Measurements from ENCODE around the gene DCC. TPM values are rescaled to one million over a fixed set of nuclear protein-coding genes. Genes with fewer than 3 reads are reported as not detected.

The DCC gene
- total and polyA plus RNA-seq, 9 of the 15 experiments (the other 6 are each of a cell fraction or from before 2014, with no cell fraction given), result not detected

- TF ChIP-seq BRF2 (IDR thresholded peaks at IDR 0.05; ENCODE audit: borderline replicate concordance, insufficient read depth, insufficient read length) (no peak), FIP1L1 (IDR thresholded peaks at IDR 0.05; ENCODE audit: low read depth, low read length, poor library complexity, severe bottlenecking) (no peak), ZNF282 (CRISPR knock-in tag; IDR thresholded peaks at IDR 0.05) (no peak), FOS (IDR thresholded peaks at IDR 0.05; ENCODE audit: extremely low read depth, insufficient read length) (no peak), ARID3B (CRISPR knock-in tag; IDR thresholded peaks at IDR 0.05; ENCODE audit: borderline replicate concordance) (no peak)
Measured at GRCh38 chr18:52766002-52766545, 426.1 kb downstream of the DCC start (continued).

- ATAC-seq, result no peak
- Histone ChIP-seq H3K4me3 (no peak overlapping the region), H3K9me1 (ENCODE audit: control insufficient read depth, insufficient read depth, low read length) (no peaks in the 10 kb centered on the region), H4K20me1 (replicated peaks; ENCODE audit: control insufficient read depth, insufficient read depth, low read length) (no peaks in the 10 kb centered on the region), H3K4me2 (ENCODE audit: insufficient read depth, low read length) (no peak overlapping the region), H2AFZ (ENCODE audit: low read depth, low read length) (no peak overlapping the region), H3K4me1 (replicated peaks in 1 of 2; ENCODE audit: control insufficient read depth in 2 of 2, insufficient read depth in 2 of 2, low read length in 2 of 2) (no peaks in the 10 kb centered on the region), H3K36me3 (ENCODE audit: control insufficient read depth, insufficient read depth, low read length) (no peaks in the 10 kb centered on the region), H3K9ac (ENCODE audit: insufficient read depth in 1 of 2, low read depth in 2 of 2, low read length in 2 of 2) (no peak overlapping the region), H3K27me3 (ENCODE audit: control insufficient read depth in 2 of 2, insufficient read depth in 2 of 2, low read length in 2 of 2) (no peaks in the 10 kb centered on the region), H3K79me2 (ENCODE audit: control insufficient read depth, insufficient read depth, low read length) (no peaks in the 10 kb centered on the region), H3K27ac (ENCODE audit: extremely low read depth, low read depth, low read length) (no peak overlapping the region), H3K9me3 (replicated peaks; ENCODE audit: control insufficient read depth, insufficient read depth, low read depth, low read length) (no peaks in the 10 kb centered on the region)
- no peak for FAIRE-seq
- WGBS (ENCODE audit: insufficient coverage, low coverage, missing lambda C conversion rate), result 0% methylated on average over 5 of the region's 5 CpGs
- ChIA-PET POLR2A (no interaction called here), CTCF (ENCODE audit: low intra/inter-chr PET ratio) (no interaction called here)
- no TSS peak for BruUV-seq (replicated peaks)
- intact Hi-C loops (cut with micrococcal nuclease), result no loop called here
- in situ Hi-C loops (cut with MboI), result no loop called here
- DNase-seq (ENCODE audit: extremely low read depth in 1 of 4, low spot score in 3 of 4), result no peak
- no peak for TF ChIP-seq FOXA3 (CRISPR knock-in tag; conservative IDR thresholded peaks at IDR 0.05 in 1 of 2, IDR thresholded peaks at IDR 0.05 in 1 of 2)
- no peak for TF ChIP-seq NR2F6 (CRISPR knock-in tag; IDR thresholded peaks at IDR 0.05)
- no peak for TF ChIP-seq ZNF57 (CRISPR knock-in tag; IDR thresholded peaks at IDR 0.05)
- TF ChIP-seq SNRNP70 (optimal IDR thresholded peaks at IDR 0.05; ENCODE audit: low read depth, low read length), result no peak
- TF ChIP-seq ZNF311 (CRISPR knock-in tag; IDR thresholded peaks at IDR 0.05), result no peak
- TF ChIP-seq THAP12 (CRISPR knock-in tag; IDR thresholded peaks at IDR 0.05), result no peak
- TF ChIP-seq POLR3G (IDR thresholded peaks at IDR 0.05; ENCODE audit: extremely low read depth, insufficient read length, insufficient replicate concordance), result no peak
- TF ChIP-seq ADNP (tag; IDR thresholded peaks at IDR 0.05), result no peak
Measured at GRCh38 chr18:52781113-52781512, 441.1 kb downstream of the DCC start.

Measured in K562 (cell line).